ENCODE measurements around the gene GFAP. TPM values are rescaled to one million over a fixed set of nuclear protein-coding genes. Genes with fewer than 3 reads are reported as not detected.
A peak's percentile ranks its signal among the peaks of the same experiment; 100 is the strongest.

GFAP gene
- total RNA-seq: 1.2 and 2.1 TPM in 2 replicates

GRCh38 chr17:44915321-44915726, at the start of gene GFAP:
GFAP (minus strand) TSS chr17:44915500; CDS start chr17:44915486, 14 bp downstream.

DNA sequence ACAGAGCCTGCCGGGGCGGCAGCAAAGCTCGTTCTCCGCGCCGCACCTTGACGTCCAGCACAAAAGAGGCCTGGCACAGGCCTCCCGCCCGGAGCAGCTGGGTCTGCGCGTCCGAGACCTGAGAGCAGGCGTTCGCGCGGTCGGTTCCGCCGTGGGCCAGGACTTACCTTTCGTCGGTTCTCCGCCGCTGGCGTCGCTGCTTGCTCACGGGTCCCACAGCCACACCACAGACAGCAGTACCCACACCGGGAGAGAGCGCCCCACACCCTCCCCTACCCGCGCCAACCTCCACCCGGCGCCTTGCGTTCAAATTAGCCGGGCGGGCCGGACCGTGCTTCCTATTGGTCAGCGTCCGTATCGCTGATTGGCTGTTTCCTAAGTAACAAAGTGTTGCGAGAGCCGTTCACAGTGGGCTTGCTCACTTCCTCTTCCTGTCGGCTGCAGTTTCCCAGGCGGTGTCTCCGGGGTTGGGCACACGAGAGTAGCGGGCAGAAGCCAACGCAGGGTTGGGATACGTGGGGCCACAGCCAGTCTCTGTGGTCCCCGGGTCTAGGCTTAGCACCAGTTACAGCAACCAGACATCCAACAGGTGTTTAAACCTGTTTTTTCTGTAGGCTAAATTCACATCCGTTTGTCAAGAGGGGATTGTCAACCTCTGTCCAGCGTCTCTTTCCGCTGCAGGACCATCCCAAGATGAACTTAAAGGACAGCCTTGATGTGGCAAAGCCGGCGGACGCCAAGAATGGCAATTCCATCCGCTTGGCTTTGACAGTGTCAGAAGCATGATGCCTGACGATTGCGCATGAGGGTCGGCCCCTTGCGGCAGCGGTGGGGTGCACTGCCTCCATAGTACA, 32.4 kb upstream of the GFAP start, which contains the start of gene KIF18B:
KIF18B (minus strand) TSS at position 313 of the 854 bp plus-strand sequence. CDS start 11,429 bp downstream, outside the sequence.

GRCh38 chr17:44899074-44899782, 16.1 kb downstream of the GFAP start, which contains the start of gene EFTUD2:
EFTUD2 (minus strand) TSS chr17:44899445; CDS start chr17:44894521, 4,924 bp downstream.

Small RNA genes within 50 kb of the gene (small RNA-seq; reads per million reads assigned to genes)
- gene CCDC103: not detected
- gene MIR6783: 0.88 reads per million, percentile 14 among the genes with 10 or more reads in this experiment
- gene RN7SL405P: not detected

Other genes with a start within 250 kb of the GFAP start
- gene CCDC43, start 225.7 kb downstream of the GFAP start, total RNA-seq: 23.0 and 23.8 TPM in 2 replicates
- gene DBF4B, start 206.8 kb downstream of the GFAP start, total RNA-seq: 2.1 and 2.7 TPM in 2 replicates
- 0.61 and 1.3 TPM in 2 replicates for gene ADAM11, start 156.5 kb downstream of the GFAP start, total RNA-seq
- 33.4 and 53.7 TPM in 2 replicates for gene GJC1, start 85.2 kb downstream of the GFAP start, total RNA-seq
- not detected in 2 replicates for gene HIGD1B, start 67.6 kb downstream of the GFAP start, total RNA-seq
- 92.7 and 107 TPM in 2 replicates for gene EFTUD2, start 16.1 kb downstream of the GFAP start, total RNA-seq
- 0.49 and 0.81 TPM in 2 replicates for gene KIF18B, start 32.3 kb upstream of the GFAP start, total RNA-seq
- 0.49 and 0.65 TPM in 2 replicates for gene C1QL1, start 52.8 kb upstream of the GFAP start, total RNA-seq
- gene DCAKD, start 136.1 kb upstream of the GFAP start, total RNA-seq: 52.4 and 56.2 TPM in 2 replicates
- 82.4 and 90.6 TPM in 2 replicates for gene NMT1, start 145.8 kb upstream of the GFAP start, total RNA-seq
- 29.4 and 97.3 TPM in 2 replicates for gene PLCD3, start 217.0 kb upstream of the GFAP start, total RNA-seq
- gene ACBD4, start 220.2 kb upstream of the GFAP start, total RNA-seq: 9.1 and 9.9 TPM in 2 replicates
- 16.9 and 17.6 TPM in 2 replicates for gene HEXIM1, start 233.0 kb upstream of the GFAP start, total RNA-seq
- gene HEXIM2, start 246.4 kb upstream of the GFAP start, total RNA-seq: 6.0 and 7.3 TPM in 2 replicates